Measurements from ENCODE around the gene TMEM132C.
"Not testable (repeated sequence)": the region's sequence is repeated elsewhere in the genome, so short reads cannot be mapped to it uniquely, and the experiment has no call there.

Gene TMEM132C

DNA sequence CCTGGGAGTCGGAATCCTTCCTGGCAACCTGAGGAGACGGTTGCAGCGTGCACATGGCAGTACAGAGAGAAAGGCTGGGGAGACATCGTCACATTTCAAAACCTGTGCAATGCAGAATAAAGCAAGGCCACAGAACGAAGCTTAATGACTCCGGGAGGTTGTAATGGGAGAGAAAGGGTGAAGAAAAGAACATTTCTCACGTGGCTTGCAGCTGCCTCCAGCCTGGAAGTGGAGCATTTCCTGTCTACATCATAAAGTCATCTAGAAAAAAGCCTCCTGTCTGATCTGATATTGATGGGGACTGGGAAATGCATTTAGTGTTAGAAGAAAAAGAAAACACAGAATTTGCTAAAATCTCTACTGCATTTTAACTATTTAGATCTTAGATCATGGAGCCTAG, 209.3 kb downstream of the TMEM132C start:
- H3K27ac ChIP-seq (ENCODE audit: low read depth, low read length), result no peak overlapping the region
- no peaks in the 10 kb centered on the region for H3K36me3 ChIP-seq (ENCODE audit: control insufficient read depth, insufficient read depth, low read length)
- peaks cover 6% of the 10 kb centered on the region; the same call in 1 of the 2 replicates for H3K4me1 ChIP-seq (ENCODE audit: control insufficient read depth, insufficient read depth, low read length)
- H3K27me3 ChIP-seq (ENCODE audit: control insufficient read depth, insufficient read depth, low read length), result no peaks in the 10 kb centered on the region
- no peak overlapping the region for H3K4me3 ChIP-seq (ENCODE audit: low read depth, low read length)
- H3K9ac ChIP-seq (ENCODE audit: low read length), result no peak overlapping the region
- no peaks in the 10 kb centered on the region for H3K9me3 ChIP-seq (ENCODE audit: control insufficient read depth, insufficient read depth, low read depth, low read length)

DNA sequence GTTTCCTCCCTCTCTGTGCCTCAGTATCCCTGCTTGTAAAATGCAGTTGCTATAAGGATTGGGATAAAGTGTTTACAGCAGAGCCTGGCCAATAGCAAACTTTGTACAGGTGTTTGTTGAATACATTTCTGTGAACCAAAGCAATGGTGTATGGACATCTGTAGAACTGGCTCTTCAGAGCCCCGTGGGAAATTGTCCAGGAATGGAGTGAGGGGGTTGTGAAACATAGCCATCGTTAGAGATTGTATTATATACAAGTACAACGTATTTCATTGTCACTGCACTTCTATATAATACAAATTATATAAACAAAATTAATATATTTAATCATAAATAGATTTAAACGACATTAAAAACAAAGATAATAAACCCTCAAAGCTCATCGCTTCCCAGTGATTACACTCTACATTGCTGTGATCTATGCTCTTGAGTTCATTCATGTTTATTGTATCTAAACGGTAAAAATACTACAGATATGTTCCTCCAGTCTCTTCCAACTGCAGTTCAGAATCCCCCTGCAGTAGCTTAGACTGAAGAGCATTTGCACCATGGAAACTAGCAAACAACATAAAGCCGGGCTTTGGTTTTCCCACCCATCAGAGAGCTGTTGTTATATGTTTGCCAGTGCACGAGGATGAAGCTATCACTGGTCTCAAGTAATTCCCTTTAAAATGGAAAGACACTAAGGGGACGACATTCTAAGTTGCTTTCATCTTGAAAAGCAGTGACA, 216.7 kb downstream of the TMEM132C start:
- H3K9ac ChIP-seq (ENCODE audit: low read length), result no peak overlapping the region
- H3K4me3 ChIP-seq (ENCODE audit: low read depth, low read length), result no peak overlapping the region
- no peaks in the 10 kb centered on the region for H3K36me3 ChIP-seq (ENCODE audit: control insufficient read depth, insufficient read depth, low read length)
- H3K27ac ChIP-seq (ENCODE audit: low read depth, low read length), result no peak overlapping the region
- H3K4me1 ChIP-seq (ENCODE audit: control insufficient read depth, insufficient read depth, low read length), result no peaks in the 10 kb centered on the region
- H3K27me3 ChIP-seq (ENCODE audit: control insufficient read depth, insufficient read depth, low read length), result no peaks in the 10 kb centered on the region; the same call in 1 of the 2 replicates
- no peaks in the 10 kb centered on the region for H3K9me3 ChIP-seq (ENCODE audit: control insufficient read depth, insufficient read depth, low read depth, low read length)

DNA sequence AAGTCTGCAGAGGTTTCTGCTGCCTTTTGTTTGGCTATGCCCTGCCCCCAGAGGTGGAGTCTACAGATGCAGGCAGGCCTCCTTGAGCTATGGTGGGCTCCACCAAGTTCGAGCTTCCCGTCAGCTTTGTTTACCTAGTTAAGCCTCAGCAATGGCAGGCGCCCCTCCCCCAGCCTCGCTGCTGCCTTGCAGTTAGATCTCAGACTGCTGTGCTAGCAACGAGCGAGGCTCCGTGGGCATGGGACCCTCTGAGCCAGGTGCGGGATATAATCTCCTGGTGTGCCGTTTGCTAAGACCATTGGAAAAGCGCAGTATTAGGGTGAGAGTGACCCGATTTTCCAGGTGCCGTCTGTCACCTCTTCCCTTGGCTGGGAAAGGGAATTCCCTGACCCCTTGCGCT, 230.4 kb downstream of the TMEM132C start:
- not testable (repeated sequence) for H3K36me3 ChIP-seq (ENCODE audit: control insufficient read depth, insufficient read depth, low read length); H3K4me3 ChIP-seq (ENCODE audit: low read depth, low read length); H3K4me1 ChIP-seq (ENCODE audit: control insufficient read depth, insufficient read depth, low read length); H3K27ac ChIP-seq (ENCODE audit: low read depth, low read length); H3K27me3 ChIP-seq (ENCODE audit: control insufficient read depth, insufficient read depth, low read length); H3K9ac ChIP-seq (ENCODE audit: low read length)
- H3K9me3 ChIP-seq (ENCODE audit: control insufficient read depth, insufficient read depth, low read depth, low read length), result peaks cover 14% of the 10 kb centered on the region

DNA sequence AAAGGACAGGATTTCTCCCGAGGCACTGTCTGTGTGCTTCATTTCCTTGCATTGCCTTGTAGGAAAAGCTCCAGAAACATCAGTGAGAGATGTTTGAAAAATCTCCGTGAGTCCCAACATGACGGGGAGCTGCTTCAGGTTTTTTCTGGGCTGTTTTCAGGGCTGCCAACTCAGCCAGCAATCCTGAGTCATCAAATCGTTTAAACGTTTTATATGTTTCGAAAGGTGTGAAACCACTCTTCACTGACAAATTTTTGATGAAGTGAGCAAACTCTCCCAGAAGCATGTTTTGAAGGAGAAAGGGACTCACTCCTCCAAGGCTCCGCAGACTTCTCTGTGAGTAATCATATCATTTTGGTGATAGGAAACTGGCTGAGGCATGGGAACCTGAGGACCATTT, 240.5 kb downstream of the TMEM132C start:
- H3K27me3 ChIP-seq (ENCODE audit: control insufficient read depth, insufficient read depth, low read length), result no peaks in the 10 kb centered on the region
- no peak overlapping the region for H3K27ac ChIP-seq (ENCODE audit: low read depth, low read length)
- 0 out of 2 replicates have a peak, but pooled peaks cover 4% of the 10 kb centered on the region for H3K4me1 ChIP-seq (ENCODE audit: control insufficient read depth, insufficient read depth, low read length)
- H3K4me3 ChIP-seq (ENCODE audit: low read depth, low read length), result no peak overlapping the region
- H3K9me3 ChIP-seq (ENCODE audit: control insufficient read depth, insufficient read depth, low read depth, low read length), result peaks cover 26% of the 10 kb centered on the region
- H3K9ac ChIP-seq (ENCODE audit: low read length), result no peak overlapping the region
- H3K36me3 ChIP-seq (ENCODE audit: control insufficient read depth, insufficient read depth, low read length), result no peaks in the 10 kb centered on the region

DNA sequence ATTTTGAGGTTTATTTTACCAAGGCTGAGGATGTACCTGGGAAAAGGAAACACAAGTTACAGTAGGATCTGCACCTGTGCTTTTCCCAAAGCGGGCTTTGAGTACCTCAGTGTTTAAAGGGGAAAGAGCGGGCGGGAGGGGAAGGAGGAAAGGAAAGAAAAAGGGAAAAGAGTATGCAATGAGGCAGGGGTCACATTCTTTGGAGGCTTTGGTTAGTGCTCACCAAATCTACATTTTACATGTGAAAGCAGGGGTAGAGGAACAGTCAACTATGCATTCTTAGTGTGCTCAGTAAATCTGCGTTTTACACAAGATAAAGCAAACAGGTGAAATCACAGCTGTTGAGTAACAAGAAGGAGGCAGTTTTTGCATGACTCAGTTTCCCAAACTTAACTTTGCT, 242.2 kb downstream of the TMEM132C start:
- Histone ChIP-seq H3K36me3 (ENCODE audit: control insufficient read depth, insufficient read depth, low read length) (no peaks in the 10 kb centered on the region), H3K9me3 (ENCODE audit: control insufficient read depth, insufficient read depth, low read depth, low read length) (peaks cover 20% of the 10 kb centered on the region), H3K9ac (ENCODE audit: low read length) (no peak overlapping the region), H3K27me3 (ENCODE audit: control insufficient read depth, insufficient read depth, low read length) (no peaks in the 10 kb centered on the region), H3K27ac (ENCODE audit: low read depth, low read length) (no peak overlapping the region), H3K4me1 (ENCODE audit: control insufficient read depth, insufficient read depth, low read length) (0 out of 2 replicates have a peak, but pooled peaks cover 4% of the 10 kb centered on the region), H3K4me3 (ENCODE audit: low read depth, low read length) (no peak overlapping the region)

DNA sequence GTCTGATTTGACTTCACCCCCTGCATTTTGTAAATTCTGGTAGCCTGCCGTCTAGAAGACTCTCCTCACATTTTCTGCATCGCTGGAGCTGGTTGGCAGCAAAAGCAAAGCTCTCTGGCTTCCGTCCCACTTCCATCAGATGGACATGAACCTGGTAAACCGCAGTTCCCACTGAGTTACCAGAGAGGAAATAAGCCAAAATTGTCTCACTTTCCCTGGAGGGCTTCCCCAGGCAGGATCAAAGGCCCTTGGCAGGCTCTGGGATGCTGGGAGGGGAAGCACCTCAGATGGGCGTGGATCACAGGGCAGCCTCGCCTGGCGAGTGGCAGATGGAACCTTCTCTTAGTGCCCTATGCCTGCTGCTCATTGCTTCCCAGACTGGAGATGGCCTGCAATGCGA, 243.5 kb downstream of the TMEM132C start:
- Histone ChIP-seq H3K4me3 (ENCODE audit: low read depth, low read length) (no peak overlapping the region), H3K27me3 (ENCODE audit: control insufficient read depth, insufficient read depth, low read length) (no peaks in the 10 kb centered on the region)

DNA sequence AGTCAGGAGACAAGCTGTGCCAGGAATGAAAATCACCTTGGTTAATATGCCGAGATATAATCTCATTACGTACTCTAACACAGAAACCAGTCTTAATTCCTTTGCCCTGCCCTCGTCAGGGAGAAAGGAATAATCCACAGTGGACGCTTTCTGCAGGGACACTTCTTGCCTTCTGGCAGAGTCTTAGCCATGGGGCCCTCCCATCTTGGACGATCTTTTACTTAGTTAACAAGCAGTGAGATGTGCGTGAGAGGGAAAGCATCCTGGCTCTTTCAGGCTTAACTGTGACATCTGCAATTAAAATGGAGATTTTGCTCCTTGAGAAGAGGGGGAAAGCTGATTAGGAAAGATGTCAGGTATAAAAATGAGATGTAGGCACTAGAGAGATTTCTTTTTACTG, 246.4 kb downstream of the TMEM132C start:
- Histone ChIP-seq H3K9me3 (ENCODE audit: control insufficient read depth, insufficient read depth, low read depth, low read length) (peaks cover 5% of the 10 kb centered on the region; the same call in 1 of the 2 replicates), H3K27ac (ENCODE audit: low read depth, low read length) (no peak overlapping the region), H3K27me3 (ENCODE audit: control insufficient read depth, insufficient read depth, low read length) (no peaks in the 10 kb centered on the region), H3K4me1 (ENCODE audit: control insufficient read depth, insufficient read depth, low read length) (0 out of 2 replicates have a peak, but pooled peaks cover 4% of the 10 kb centered on the region), H3K36me3 (ENCODE audit: control insufficient read depth, insufficient read depth, low read length) (no peaks in the 10 kb centered on the region), H3K9ac (ENCODE audit: low read length) (no peak overlapping the region), H3K4me3 (ENCODE audit: low read depth, low read length) (no peak overlapping the region)

More for the DNA sequence above, 243.5 kb downstream of the TMEM132C start:
- Histone ChIP-seq H3K27ac (ENCODE audit: low read depth, low read length) (no peak overlapping the region), H3K4me1 (ENCODE audit: control insufficient read depth, insufficient read depth, low read length) (0 out of 2 replicates have a peak, but pooled peaks cover 4% of the 10 kb centered on the region), H3K9me3 (ENCODE audit: control insufficient read depth, insufficient read depth, low read depth, low read length) (peaks cover 14% of the 10 kb centered on the region; the same call in 1 of the 2 replicates), H3K9ac (ENCODE audit: low read length) (no peak overlapping the region), H3K36me3 (ENCODE audit: control insufficient read depth, insufficient read depth, low read length) (no peaks in the 10 kb centered on the region)

DNA sequence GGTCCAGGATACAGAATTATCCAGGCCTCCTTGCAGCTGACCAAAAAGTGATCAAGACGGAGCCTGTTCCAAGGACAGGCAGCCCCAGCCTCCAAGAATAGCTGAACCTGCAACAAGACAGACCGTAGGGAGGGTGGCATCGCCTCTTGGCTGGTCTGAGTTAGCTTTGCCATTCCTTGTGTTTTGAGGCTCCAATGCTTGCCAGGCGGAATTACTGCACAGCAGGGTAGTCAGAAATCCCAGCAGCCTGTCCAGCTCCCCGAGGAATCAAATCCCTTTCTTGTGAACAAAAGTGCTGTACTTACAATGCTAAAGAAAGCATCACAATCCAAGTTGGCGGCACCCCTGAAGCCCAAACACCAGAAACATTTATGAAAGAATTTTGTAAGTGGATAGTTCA, 246.9 kb downstream of the TMEM132C start:
- Histone ChIP-seq H3K9ac (ENCODE audit: low read length) (no peak overlapping the region), H3K4me3 (ENCODE audit: low read depth, low read length) (no peak overlapping the region), H3K9me3 (ENCODE audit: control insufficient read depth, insufficient read depth, low read depth, low read length) (peaks cover 5% of the 10 kb centered on the region; the same call in 1 of the 2 replicates), H3K36me3 (ENCODE audit: control insufficient read depth, insufficient read depth, low read length) (no peaks in the 10 kb centered on the region), H3K27me3 (ENCODE audit: control insufficient read depth, insufficient read depth, low read length) (no peaks in the 10 kb centered on the region), H3K27ac (ENCODE audit: low read depth, low read length) (no peak overlapping the region), H3K4me1 (ENCODE audit: control insufficient read depth, insufficient read depth, low read length) (0 out of 2 replicates have a peak, but pooled peaks cover 2% of the 10 kb centered on the region)

DNA sequence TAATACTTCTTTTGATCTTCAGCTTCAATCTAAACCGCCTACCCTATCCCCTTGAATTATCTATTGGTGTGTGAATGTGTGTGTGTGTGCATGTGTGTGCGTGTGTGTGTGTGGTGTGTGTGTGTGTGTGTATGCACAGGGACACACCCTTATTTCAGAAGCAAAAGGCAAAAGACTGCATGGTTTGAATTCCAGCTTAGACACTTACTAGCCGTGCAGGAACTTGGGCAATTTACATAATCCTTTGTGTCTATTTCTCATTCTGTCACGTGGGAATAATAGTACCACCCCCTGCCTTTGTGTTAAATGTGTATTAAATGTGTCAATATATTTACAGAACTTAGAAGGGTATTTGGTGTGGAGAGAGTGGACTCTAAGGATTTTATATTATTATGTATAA, 251.7 kb downstream of the TMEM132C start:
- Histone ChIP-seq H3K4me3 (ENCODE audit: low read depth, low read length) (no peak overlapping the region), H3K27ac (ENCODE audit: low read depth, low read length) (no peak overlapping the region), H3K4me1 (ENCODE audit: control insufficient read depth, insufficient read depth, low read length) (no peaks in the 10 kb centered on the region), H3K9ac (ENCODE audit: low read length) (no peak overlapping the region), H3K9me3 (ENCODE audit: control insufficient read depth, insufficient read depth, low read depth, low read length) (peaks cover 10% of the 10 kb centered on the region; the same call in 1 of the 2 replicates), H3K27me3 (ENCODE audit: control insufficient read depth, insufficient read depth, low read length) (no peaks in the 10 kb centered on the region), H3K36me3 (ENCODE audit: control insufficient read depth, insufficient read depth, low read length) (no peaks in the 10 kb centered on the region)

DNA sequence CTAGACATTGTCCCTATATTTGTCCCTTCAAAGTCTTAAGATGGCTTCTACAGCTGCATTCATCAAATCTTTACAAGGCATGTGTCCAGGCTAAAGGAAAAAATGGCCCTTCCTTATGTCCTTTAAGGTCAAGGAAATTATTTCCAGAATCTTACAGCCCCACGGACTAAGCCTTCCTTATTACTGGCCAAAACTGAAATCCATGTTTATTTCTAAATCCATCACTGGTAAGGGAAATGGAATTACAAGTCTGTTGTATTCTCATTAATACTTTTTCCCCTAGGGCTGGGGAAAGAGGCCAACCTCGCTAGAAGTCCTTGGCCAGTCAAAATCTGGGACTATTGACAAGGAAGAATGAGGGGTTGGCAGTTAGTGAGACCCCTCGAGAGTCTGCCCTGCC, 252.5 kb downstream of the TMEM132C start:
- H3K27ac ChIP-seq (ENCODE audit: low read depth, low read length), result no peak overlapping the region
- H3K4me3 ChIP-seq (ENCODE audit: low read depth, low read length), result no peak overlapping the region
- H3K36me3 ChIP-seq (ENCODE audit: control insufficient read depth, insufficient read depth, low read length), result no peaks in the 10 kb centered on the region
- H3K27me3 ChIP-seq (ENCODE audit: control insufficient read depth, insufficient read depth, low read length), result no peaks in the 10 kb centered on the region
- peaks cover 10% of the 10 kb centered on the region; the same call in 1 of the 2 replicates for H3K9me3 ChIP-seq (ENCODE audit: control insufficient read depth, insufficient read depth, low read depth, low read length)
- H3K9ac ChIP-seq (ENCODE audit: low read length), result no peak overlapping the region
- H3K4me1 ChIP-seq (ENCODE audit: control insufficient read depth, insufficient read depth, low read length), result no peaks in the 10 kb centered on the region

DNA sequence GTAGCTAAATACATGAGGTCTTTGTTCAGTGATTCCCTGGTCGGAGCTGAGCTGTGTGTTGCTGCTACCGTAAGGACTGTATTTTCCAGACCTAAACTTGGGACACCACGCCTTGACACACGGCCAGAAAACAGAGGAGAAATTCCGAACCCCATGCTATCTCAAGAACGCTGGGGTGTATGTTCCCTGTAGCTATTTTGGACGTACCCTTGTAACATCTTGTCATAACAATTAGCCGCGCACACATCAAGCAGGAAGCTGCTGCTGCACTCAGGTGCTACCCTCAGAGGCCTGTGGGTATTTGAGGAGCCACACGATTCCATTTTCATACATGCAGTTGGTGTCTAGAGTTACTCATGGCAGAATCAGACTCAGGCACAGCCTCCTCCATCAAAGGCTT, 255.0 kb downstream of the TMEM132C start:
- Histone ChIP-seq H3K27ac (ENCODE audit: low read depth, low read length) (no peak overlapping the region), H3K27me3 (ENCODE audit: control insufficient read depth, insufficient read depth, low read length) (no peaks in the 10 kb centered on the region), H3K9me3 (ENCODE audit: control insufficient read depth, insufficient read depth, low read depth, low read length) (peaks cover 10% of the 10 kb centered on the region; the same call in 1 of the 2 replicates), H3K4me3 (ENCODE audit: low read depth, low read length) (no peak overlapping the region), H3K36me3 (ENCODE audit: control insufficient read depth, insufficient read depth, low read length) (no peaks in the 10 kb centered on the region), H3K4me1 (ENCODE audit: control insufficient read depth, insufficient read depth, low read length) (no peaks in the 10 kb centered on the region), H3K9ac (ENCODE audit: low read length) (no peak overlapping the region)
